Measurements from ENCODE around the gene LBR.

Gene LBR

GRCh38 chr1:225453797-225454648, 26.2 kb upstream of the LBR start:
- Histone ChIP-seq H3K4me1 (peaks cover 24% of the 10 kb centered on the region), H3K27me3 (no peaks in the 10 kb centered on the region), H4K20me1 (no peaks in the 10 kb centered on the region), H3K4me3 (no peak overlapping the region), H3K36me3 (no peaks in the 10 kb centered on the region), H3K9ac (no peak overlapping the region), H3K9me3 (peaks cover 18% of the 10 kb centered on the region), H3K27ac (no peak overlapping the region), H3K4me2 (no peak overlapping the region)
- TF ChIP-seq Cebpa-rat (IDR thresholded peaks at IDR 0.05), result no peak

GRCh38 chr1:225451840-225452515, 24.1 kb upstream of the LBR start:
- TF ChIP-seq Cebpa-rat (IDR thresholded peaks at IDR 0.05), result no peak
- H4K20me1 ChIP-seq, result no peaks in the 10 kb centered on the region

GRCh38 chr1:225451340-225451739, 23.5 kb upstream of the LBR start:
- H3K4me2 ChIP-seq, result no peak overlapping the region; the same call in 1 of the 2 replicates
- peaks cover 41% of the 10 kb centered on the region for H3K4me1 ChIP-seq

More at GRCh38 chr1:225451840-225452515, 24.1 kb upstream of the LBR start:
- H3K36me3 ChIP-seq, result no peaks in the 10 kb centered on the region
- peaks cover 34% of the 10 kb centered on the region for H3K4me1 ChIP-seq
- peaks cover 18% of the 10 kb centered on the region for H3K9me3 ChIP-seq
- H3K4me2 ChIP-seq, result no peak overlapping the region
- no peaks in the 10 kb centered on the region for H3K27me3 ChIP-seq
- H3K4me3 ChIP-seq, result no peak overlapping the region
- H3K27ac ChIP-seq, result no peak overlapping the region
- no peak overlapping the region for H3K9ac ChIP-seq

GRCh38 chr1:225450491-225451191, 22.8 kb upstream of the LBR start:
- Histone ChIP-seq H3K27ac (peak overlapping the region; percentile 19; the same call in 1 of the 2 replicates), H3K4me2 (no peak overlapping the region)

More at GRCh38 chr1:225451340-225451739, 23.5 kb upstream of the LBR start:
- Histone ChIP-seq H4K20me1 (no peaks in the 10 kb centered on the region), H3K4me3 (no peak overlapping the region), H3K36me3 (no peaks in the 10 kb centered on the region), H3K27ac (0 out of 2 replicates have a peak overlapping the region, but pooled peaks have one; percentile 26), H3K9ac (no peak overlapping the region), H3K9me3 (peaks cover 12% of the 10 kb centered on the region), H3K27me3 (no peaks in the 10 kb centered on the region)
- TF ChIP-seq Cebpa-rat (IDR thresholded peaks at IDR 0.05), result no peak

GRCh38 chr1:225449774-225450173, 21.9 kb upstream of the LBR start:
- Histone ChIP-seq H3K9ac (no peak overlapping the region), H3K36me3 (no peaks in the 10 kb centered on the region), H3K4me2 (no peak overlapping the region), H3K9me3 (no peaks in the 10 kb centered on the region), H3K27me3 (no peaks in the 10 kb centered on the region), H3K4me3 (no peak overlapping the region), H3K27ac (no peak overlapping the region), H3K4me1 (peaks cover 51% of the 10 kb centered on the region), H4K20me1 (no peaks in the 10 kb centered on the region)
- TF ChIP-seq Cebpa-rat (IDR thresholded peaks at IDR 0.05), result no peak

More at GRCh38 chr1:225450491-225451191, 22.8 kb upstream of the LBR start:
- no peaks in the 10 kb centered on the region for H3K27me3 ChIP-seq
- no peak for TF ChIP-seq Cebpa-rat (IDR thresholded peaks at IDR 0.05)
- no peaks in the 10 kb centered on the region for H3K36me3 ChIP-seq
- no peak overlapping the region for H3K9ac ChIP-seq
- no peaks in the 10 kb centered on the region for H4K20me1 ChIP-seq
- H3K9me3 ChIP-seq, result peaks cover 5% of the 10 kb centered on the region; the same call in 1 of the 2 replicates
- H3K4me3 ChIP-seq, result no peak overlapping the region
- H3K4me1 ChIP-seq, result peaks cover 48% of the 10 kb centered on the region

- no peak for TF ChIP-seq Cebpa-rat (IDR thresholded peaks at IDR 0.05)
- no peaks in the 10 kb centered on the region for H3K9me3 ChIP-seq
- H3K4me1 ChIP-seq, result peaks cover 50% of the 10 kb centered on the region
- no peak overlapping the region for H3K4me3 ChIP-seq
- no peak overlapping the region for H3K27ac ChIP-seq
- no peaks in the 10 kb centered on the region for H3K36me3 ChIP-seq
- no peak overlapping the region for H3K9ac ChIP-seq
- no peak overlapping the region for H3K4me2 ChIP-seq
- no peaks in the 10 kb centered on the region for H4K20me1 ChIP-seq
- no peaks in the 10 kb centered on the region for H3K27me3 ChIP-seq
Observed at GRCh38 chr1:225449261-225449660, 21.4 kb upstream of the LBR start.

GRCh38 chr1:225448146-225448805, 20.4 kb upstream of the LBR start:
- Histone ChIP-seq H3K27me3 (no peaks in the 10 kb centered on the region), H3K36me3 (no peaks in the 10 kb centered on the region), H3K4me1 (peaks cover 53% of the 10 kb centered on the region), H3K27ac (peak overlapping the region; percentile 94), H3K9me3 (no peaks in the 10 kb centered on the region), H4K20me1 (no peaks in the 10 kb centered on the region), H3K4me2 (no peak overlapping the region), H3K4me3 (no peak overlapping the region), H3K9ac (no peak overlapping the region)
- no peak for TF ChIP-seq Cebpa-rat (IDR thresholded peaks at IDR 0.05)

GRCh38 chr1:225447650-225448089, 19.8 kb upstream of the LBR start:
- H3K4me2 ChIP-seq, result peak overlapping the region; percentile 81
- no peaks in the 10 kb centered on the region for H3K9me3 ChIP-seq
- TF ChIP-seq Cebpa-rat (IDR thresholded peaks at IDR 0.05), result no peak
- H3K36me3 ChIP-seq, result no peaks in the 10 kb centered on the region
- no peaks in the 10 kb centered on the region for H3K27me3 ChIP-seq
- peaks cover 59% of the 10 kb centered on the region for H3K4me1 ChIP-seq
- H4K20me1 ChIP-seq, result no peaks in the 10 kb centered on the region
- H3K27ac ChIP-seq, result peak overlapping the region; percentile 94; the same call in 1 of the 2 replicates
- H3K9ac ChIP-seq, result no peak overlapping the region
- no peak overlapping the region for H3K4me3 ChIP-seq

- H3K27ac ChIP-seq, result peak overlapping the region; percentile 94
- H3K9me3 ChIP-seq, result no peaks in the 10 kb centered on the region
- no peak for TF ChIP-seq Cebpa-rat (IDR thresholded peaks at IDR 0.05)
- H4K20me1 ChIP-seq, result no peaks in the 10 kb centered on the region
- H3K4me1 ChIP-seq, result peaks cover 65% of the 10 kb centered on the region
- peak overlapping the region; percentile 81 for H3K4me2 ChIP-seq
- no peaks in the 10 kb centered on the region for H3K27me3 ChIP-seq
- no peaks in the 10 kb centered on the region for H3K36me3 ChIP-seq
- peak overlapping the region; percentile 76 for H3K9ac ChIP-seq
- no peak overlapping the region for H3K4me3 ChIP-seq
Observed at GRCh38 chr1:225446981-225447615, 19.3 kb upstream of the LBR start.
